GOT3 (cell line): ENCODE measurements around the gene SIN3B.

ENCODE experiments used
- DNase-seq: peaks from one replicate; lab custom pipeline; 2025; ENCODE audit warnings: mixed read lengths; lab: John Stamatoyannopoulos, UW

SIN3B gene

GRCh38 chr19:16912780-16913179 lies 83.6 kb downstream of the SIN3B start:
- DNase-seq: no peak

- no peak for DNase-seq
Measured at GRCh38 chr19:16914421-16914820, 85.2 kb downstream of the SIN3B start.

GRCh38 chr19:16915135-16915534 lies 85.9 kb downstream of the SIN3B start:
- DNase-seq: no peak

GRCh38 chr19:16915734-16916133 lies 86.5 kb downstream of the SIN3B start:
- no peak for DNase-seq

- no peak for DNase-seq
Measured at GRCh38 chr19:16917401-16917800, 88.2 kb downstream of the SIN3B start.

GRCh38 chr19:16919496-16919895 lies 90.3 kb downstream of the SIN3B start:
- DNase-seq: no peak

- DNase-seq: peak; percentile 50
Measured at GRCh38 chr19:16920816-16921529, 91.8 kb downstream of the SIN3B start.

GRCh38 chr19:16921766-16922591 lies 92.8 kb downstream of the SIN3B start:
- DNase-seq: no peak

- no peak for DNase-seq
Measured at GRCh38 chr19:16922592-16922934, 93.4 kb downstream of the SIN3B start.

- no peak for DNase-seq
Measured at GRCh38 chr19:16922949-16923348, 93.8 kb downstream of the SIN3B start.

- DNase-seq: no peak
Measured at GRCh38 chr19:16927883-16928282, 98.7 kb downstream of the SIN3B start.

GRCh38 chr19:16928351-16928750 lies 99.2 kb downstream of the SIN3B start:
- no peak for DNase-seq

GRCh38 chr19:16928916-16929315 lies 99.7 kb downstream of the SIN3B start:
- no peak for DNase-seq
